Osteoblast (primary cell): ENCODE results near the gene FXYD3. TPM values are rescaled to one million over a fixed set of nuclear protein-coding genes. Genes with fewer than 3 reads are reported as not detected.

Experiments
- DNase-seq: peaks from one replicate; pipeline ENCODE4 v3.0.0; 2011; ENCODE audit warnings: low spot score, mixed read lengths; ENCODE audit not compliant: insufficient read length; ENCODE audit errors: missing footprints
- H2AFZ ChIP-seq: 2 replicates; pipeline ENCODE4 v1.6.0; 2011; ENCODE audit warnings: mild to moderate bottlenecking, low read length
- H3K27ac ChIP-seq: 2 replicates; pipeline ENCODE4 v1.5.1; 2011; ENCODE audit warnings: mild to moderate bottlenecking, low read depth, low read length, moderate library complexity
- H3K27me3 ChIP-seq: 2 replicates; pipeline ENCODE4 v1.6.0; 2012; ENCODE audit warnings: mild to moderate bottlenecking, control low read depth, inconsistent platforms, low read length, moderate library complexity; ENCODE audit not compliant: insufficient read depth
- H3K36me3 ChIP-seq: 2 replicates; pipeline ENCODE4 v1.5.1; 2011; ENCODE audit warnings: mild to moderate bottlenecking, low read length, control low read depth, moderate library complexity; ENCODE audit not compliant: insufficient read depth
- H3K4me1 ChIP-seq: 2 replicates; pipeline ENCODE4 v1.5.1; 2011; ENCODE audit warnings: mild to moderate bottlenecking, low read length, control low read depth, moderate library complexity; ENCODE audit not compliant: insufficient read depth
- H3K4me2 ChIP-seq: 2 replicates; pipeline ENCODE4 v1.6.0; 2011; ENCODE audit warnings: mild to moderate bottlenecking, low read length; ENCODE audit not compliant: insufficient read depth
- H3K4me3 ChIP-seq: fragments of 200-600 bp; sonication (generic); 3 replicates; pipeline ENCODE4 v1.5.1; 2012; ENCODE audit warnings: mild to moderate bottlenecking, low read length, inconsistent platforms; ENCODE audit not compliant: insufficient read depth
- H3K79me2 ChIP-seq: 2 replicates; pipeline ENCODE4 v1.6.0; 2012; ENCODE audit warnings: mild to moderate bottlenecking, low read length, control low read depth, inconsistent platforms; ENCODE audit not compliant: insufficient read depth
- H3K9me3 ChIP-seq: 2 replicates; pipeline ENCODE4 v1.5.1; 2011; ENCODE audit warnings: low read depth, low read length, control low read depth
- H4K20me1 ChIP-seq: 2 replicates; pipeline ENCODE4 v1.6.0; 2012; ENCODE audit warnings: mild to moderate bottlenecking, low read length, control low read depth; ENCODE audit not compliant: insufficient read depth
- CTCF ChIP-seq: IDR thresholded peaks from 2 replicates; pipeline ENCODE4 v1.5.1; 2011; ENCODE audit warnings: mild to moderate bottlenecking, low read depth, low read length, moderate library complexity; ENCODE audit errors: extremely low read depth
- total RNA-seq: library from RNA; depleted of rRNA; stranded (reverse); fragments of >200 nt; gene quantifications from 2 replicates; pipeline ENCODE4 v1.2.3, GENCODE V29; 2012

The FXYD3 gene
- total RNA-seq, 1 donor = not detected

DNA sequence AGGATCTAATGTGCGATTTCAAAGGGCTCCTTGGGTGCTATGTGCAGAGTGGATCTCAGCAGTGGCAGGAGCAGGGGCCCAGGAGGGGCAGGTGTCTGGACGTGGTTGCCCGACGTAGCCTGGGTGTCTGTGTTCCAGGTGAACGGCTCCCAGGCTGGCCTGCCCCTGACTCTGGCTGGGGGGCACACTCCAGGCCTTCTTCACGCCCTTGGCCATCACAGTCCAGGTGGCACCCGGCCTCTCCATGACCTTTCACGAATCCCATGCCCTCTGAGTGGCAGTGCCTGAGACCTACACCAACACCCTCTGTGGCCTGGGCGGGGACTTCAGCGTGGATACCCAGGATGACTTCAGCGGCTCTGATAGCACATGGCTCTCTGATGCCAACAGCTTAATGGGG is 11.3 kb upstream of the FXYD3 start:
- Histone ChIP-seq H3K4me2 (no peak overlapping the region), H3K4me3 (no peak overlapping the region), H3K79me2 (no peaks in the 10 kb centered on the region), H3K27me3 (no peaks in the 10 kb centered on the region), H3K36me3 (no peaks in the 10 kb centered on the region), H4K20me1 (no peaks in the 10 kb centered on the region), H2AFZ (no peak overlapping the region), H3K27ac (no peak overlapping the region), H3K4me1 (peaks cover 2% of the 10 kb centered on the region), H3K9me3 (no peaks in the 10 kb centered on the region)
- no peak for TF ChIP-seq CTCF
- DNase-seq = no peak

GRCh38 chr19:35105047-35105410 is 10.6 kb upstream of the FXYD3 start:
- TF ChIP-seq CTCF = no peak

DNA sequence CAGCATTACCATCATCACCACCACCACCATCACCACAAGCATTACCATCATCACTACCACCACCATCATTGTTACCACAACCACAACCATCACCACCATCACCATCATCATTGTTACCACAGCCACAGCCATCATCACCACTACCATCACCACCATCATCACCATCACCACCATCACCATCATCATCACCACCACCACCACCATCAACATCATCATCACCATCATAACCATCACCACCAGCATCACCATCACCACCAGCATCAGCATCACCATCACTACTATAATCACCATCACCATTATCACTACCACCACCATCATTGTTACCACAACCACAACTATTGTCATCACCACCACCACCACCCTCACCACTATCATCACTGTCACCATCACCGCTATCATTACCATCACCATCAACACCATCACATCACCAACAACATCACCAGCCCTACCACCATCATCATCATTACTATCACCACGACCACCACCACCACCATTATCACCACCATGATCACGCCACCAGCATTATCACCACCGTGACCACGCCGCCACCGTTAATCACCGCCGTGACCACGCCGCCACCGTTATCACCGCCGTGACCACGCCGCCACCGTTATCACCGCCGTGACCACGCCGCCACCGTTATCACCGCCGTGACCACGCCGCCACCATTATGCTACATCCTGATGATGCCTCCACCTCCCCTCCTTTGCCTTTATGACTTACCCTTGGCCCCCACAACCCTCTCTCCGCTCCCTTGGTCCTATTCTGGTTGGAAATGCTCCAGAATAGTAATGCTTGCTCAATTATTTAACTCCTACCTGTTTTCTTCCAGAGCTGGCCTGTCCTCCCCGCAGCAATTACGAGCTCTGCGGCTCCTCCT is 10.0 kb upstream of the FXYD3 start:
- H3K4me3 ChIP-seq = no peak overlapping the region
- peaks cover 2% of the 10 kb centered on the region for H3K4me1 ChIP-seq
- H2AFZ ChIP-seq = no peak overlapping the region
- H3K79me2 ChIP-seq = no peaks in the 10 kb centered on the region
- H3K27ac ChIP-seq = no peak overlapping the region
- H4K20me1 ChIP-seq = no peaks in the 10 kb centered on the region
- peak; percentile 62 for DNase-seq
- no peak for TF ChIP-seq CTCF
- no peaks in the 10 kb centered on the region for H3K9me3 ChIP-seq
- H3K27me3 ChIP-seq = no peaks in the 10 kb centered on the region
- no peaks in the 10 kb centered on the region for H3K36me3 ChIP-seq
- no peak overlapping the region for H3K4me2 ChIP-seq

More at GRCh38 chr19:35105047-35105410, 10.6 kb upstream of the FXYD3 start:
- Histone ChIP-seq H3K27ac (no peak overlapping the region), H3K36me3 (no peaks in the 10 kb centered on the region), H3K4me2 (no peak overlapping the region), H3K4me3 (no peak overlapping the region), H3K4me1 (peaks cover 2% of the 10 kb centered on the region), H3K27me3 (no peaks in the 10 kb centered on the region), H4K20me1 (no peaks in the 10 kb centered on the region), H3K79me2 (no peaks in the 10 kb centered on the region), H3K9me3 (no peaks in the 10 kb centered on the region), H2AFZ (no peak overlapping the region)
- DNase-seq = peak; percentile 76

GRCh38 chr19:35106291-35106583 is 9.4 kb upstream of the FXYD3 start:
- Histone ChIP-seq H3K79me2 (no peaks in the 10 kb centered on the region), H3K27me3 (no peaks in the 10 kb centered on the region)

More at GRCh38 chr19:35106291-35106583, 9.4 kb upstream of the FXYD3 start:
- Histone ChIP-seq H2AFZ (no peak overlapping the region), H3K9me3 (no peaks in the 10 kb centered on the region), H3K36me3 (no peaks in the 10 kb centered on the region), H3K4me2 (no peak overlapping the region), H4K20me1 (no peaks in the 10 kb centered on the region), H3K4me3 (no peak overlapping the region), H3K4me1 (peaks cover 2% of the 10 kb centered on the region), H3K27ac (no peak overlapping the region)
- peak; percentile 32 for DNase-seq
- TF ChIP-seq CTCF = no peak
